ENCODE results near the gene JARID2. TPM values are rescaled to one million over a fixed set of nuclear protein-coding genes. Genes with fewer than 3 reads are reported as not detected.
A peak's percentile ranks its signal among the peaks of the same experiment; 100 is the strongest.

The JARID2 gene
- total RNA-seq, 1 donor from 2014 or later: 12.5 TPM

- TF ChIP-seq, protein P1, sequence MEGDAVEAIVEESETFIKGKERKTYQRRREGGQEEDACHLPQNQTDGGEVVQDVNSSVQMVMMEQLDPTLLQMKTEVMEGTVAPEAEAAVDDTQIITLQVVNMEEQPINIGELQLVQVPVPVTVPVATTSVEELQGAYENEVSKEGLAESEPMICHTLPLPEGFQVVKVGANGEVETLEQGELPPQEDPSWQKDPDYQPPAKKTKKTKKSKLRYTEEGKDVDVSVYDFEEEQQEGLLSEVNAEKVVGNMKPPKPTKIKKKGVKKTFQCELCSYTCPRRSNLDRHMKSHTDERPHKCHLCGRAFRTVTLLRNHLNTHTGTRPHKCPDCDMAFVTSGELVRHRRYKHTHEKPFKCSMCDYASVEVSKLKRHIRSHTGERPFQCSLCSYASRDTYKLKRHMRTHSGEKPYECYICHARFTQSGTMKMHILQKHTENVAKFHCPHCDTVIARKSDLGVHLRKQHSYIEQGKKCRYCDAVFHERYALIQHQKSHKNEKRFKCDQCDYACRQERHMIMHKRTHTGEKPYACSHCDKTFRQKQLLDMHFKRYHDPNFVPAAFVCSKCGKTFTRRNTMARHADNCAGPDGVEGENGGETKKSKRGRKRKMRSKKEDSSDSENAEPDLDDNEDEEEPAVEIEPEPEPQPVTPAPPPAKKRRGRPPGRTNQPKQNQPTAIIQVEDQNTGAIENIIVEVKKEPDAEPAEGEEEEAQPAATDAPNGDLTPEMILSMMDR (IDR thresholded peaks at IDR 0.05): peak; percentile 79
- no peaks in the 10 kb centered on the region for H3K36me3 Mint-ChIP-seq (ENCODE audit: unreplicated experiment)
- no peaks in the 10 kb centered on the region for H3K9me3 Mint-ChIP-seq (ENCODE audit: unreplicated experiment)
- peaks cover 31% of the 10 kb centered on the region for H3K4me1 Mint-ChIP-seq (ENCODE audit: unreplicated experiment)
- no peak for DNase-seq (ENCODE audit: extremely low spot score, unreplicated experiment)
- no peaks in the 10 kb centered on the region for H3K27me3 Mint-ChIP-seq (ENCODE audit: unreplicated experiment)
- no peak overlapping the region for H3K27ac Mint-ChIP-seq (ENCODE audit: unreplicated experiment)
- no peak overlapping the region for H3K4me3 Mint-ChIP-seq (ENCODE audit: unreplicated experiment)
These were observed 144.2 kb downstream of the JARID2 start for GRCh38 chr6:15389765-15390723.

DNA sequence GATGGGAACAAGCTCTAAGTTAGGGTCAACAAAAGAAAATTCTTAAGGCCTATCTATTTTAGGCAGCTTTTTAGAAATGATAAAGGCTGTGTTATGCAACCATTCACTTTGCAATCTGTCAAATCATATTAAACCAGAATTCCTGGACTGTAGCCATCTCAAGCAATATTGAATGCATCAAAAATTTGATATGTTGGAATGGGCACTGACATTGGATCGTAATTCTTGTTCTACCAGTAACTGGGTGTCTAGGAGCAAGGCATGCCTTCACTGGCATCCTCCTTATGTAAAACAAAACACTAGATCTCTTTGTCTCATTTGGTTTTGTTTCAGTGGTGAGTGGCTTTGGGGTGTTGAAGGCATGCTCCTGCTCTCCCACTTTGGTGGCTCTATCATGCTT is 145.6 kb downstream of the JARID2 start:
- Mint-ChIP-seq H3K27me3 (ENCODE audit: unreplicated experiment) (no peaks in the 10 kb centered on the region), H3K4me1 (ENCODE audit: unreplicated experiment) (peaks cover 26% of the 10 kb centered on the region), H3K27ac (ENCODE audit: unreplicated experiment) (peak overlapping the region; percentile 52), H3K4me3 (ENCODE audit: unreplicated experiment) (no peak overlapping the region), H3K9me3 (ENCODE audit: unreplicated experiment) (no peaks in the 10 kb centered on the region), H3K36me3 (ENCODE audit: unreplicated experiment) (no peaks in the 10 kb centered on the region)
- no peak for DNase-seq (ENCODE audit: extremely low spot score, unreplicated experiment)
- TF ChIP-seq, protein P1 (IDR thresholded peaks at IDR 0.05): no peak

- peaks cover 26% of the 10 kb centered on the region for H3K4me1 Mint-ChIP-seq (ENCODE audit: unreplicated experiment)
- no peak for DNase-seq (ENCODE audit: extremely low spot score, unreplicated experiment)
- H3K27ac Mint-ChIP-seq (ENCODE audit: unreplicated experiment): no peak overlapping the region
- H3K27me3 Mint-ChIP-seq (ENCODE audit: unreplicated experiment): no peaks in the 10 kb centered on the region
- no peaks in the 10 kb centered on the region for H3K9me3 Mint-ChIP-seq (ENCODE audit: unreplicated experiment)
- no peaks in the 10 kb centered on the region for H3K36me3 Mint-ChIP-seq (ENCODE audit: unreplicated experiment)
- H3K4me3 Mint-ChIP-seq (ENCODE audit: unreplicated experiment): no peak overlapping the region
- TF ChIP-seq, protein P1 (IDR thresholded peaks at IDR 0.05): no peak
These were observed 146.3 kb downstream of the JARID2 start for GRCh38 chr6:15392182-15392581.

GRCh38 chr6:15393605-15394004 is 147.7 kb downstream of the JARID2 start:
- no peak for DNase-seq (ENCODE audit: extremely low spot score, unreplicated experiment)
- no peak overlapping the region for H3K27ac Mint-ChIP-seq (ENCODE audit: unreplicated experiment)
- no peaks in the 10 kb centered on the region for H3K36me3 Mint-ChIP-seq (ENCODE audit: unreplicated experiment)
- H3K4me3 Mint-ChIP-seq (ENCODE audit: unreplicated experiment): no peak overlapping the region
- no peaks in the 10 kb centered on the region for H3K9me3 Mint-ChIP-seq (ENCODE audit: unreplicated experiment)
- H3K27me3 Mint-ChIP-seq (ENCODE audit: unreplicated experiment): no peaks in the 10 kb centered on the region
- TF ChIP-seq, protein P1 (IDR thresholded peaks at IDR 0.05): no peak
- peaks cover 24% of the 10 kb centered on the region for H3K4me1 Mint-ChIP-seq (ENCODE audit: unreplicated experiment)

GRCh38 chr6:15395087-15395486 is 149.2 kb downstream of the JARID2 start:
- Mint-ChIP-seq H3K27me3 (ENCODE audit: unreplicated experiment) (no peaks in the 10 kb centered on the region), H3K9me3 (ENCODE audit: unreplicated experiment) (no peaks in the 10 kb centered on the region), H3K4me3 (ENCODE audit: unreplicated experiment) (no peak overlapping the region), H3K4me1 (ENCODE audit: unreplicated experiment) (peaks cover 25% of the 10 kb centered on the region), H3K27ac (ENCODE audit: unreplicated experiment) (no peak overlapping the region), H3K36me3 (ENCODE audit: unreplicated experiment) (no peaks in the 10 kb centered on the region)
- TF ChIP-seq, protein P1 (IDR thresholded peaks at IDR 0.05): no peak
- no peak for DNase-seq (ENCODE audit: extremely low spot score, unreplicated experiment)

Measured in osteocyte (in vitro differentiated cells).